ENCODE data around the gene ACOX3.

The ACOX3 gene

DNA sequence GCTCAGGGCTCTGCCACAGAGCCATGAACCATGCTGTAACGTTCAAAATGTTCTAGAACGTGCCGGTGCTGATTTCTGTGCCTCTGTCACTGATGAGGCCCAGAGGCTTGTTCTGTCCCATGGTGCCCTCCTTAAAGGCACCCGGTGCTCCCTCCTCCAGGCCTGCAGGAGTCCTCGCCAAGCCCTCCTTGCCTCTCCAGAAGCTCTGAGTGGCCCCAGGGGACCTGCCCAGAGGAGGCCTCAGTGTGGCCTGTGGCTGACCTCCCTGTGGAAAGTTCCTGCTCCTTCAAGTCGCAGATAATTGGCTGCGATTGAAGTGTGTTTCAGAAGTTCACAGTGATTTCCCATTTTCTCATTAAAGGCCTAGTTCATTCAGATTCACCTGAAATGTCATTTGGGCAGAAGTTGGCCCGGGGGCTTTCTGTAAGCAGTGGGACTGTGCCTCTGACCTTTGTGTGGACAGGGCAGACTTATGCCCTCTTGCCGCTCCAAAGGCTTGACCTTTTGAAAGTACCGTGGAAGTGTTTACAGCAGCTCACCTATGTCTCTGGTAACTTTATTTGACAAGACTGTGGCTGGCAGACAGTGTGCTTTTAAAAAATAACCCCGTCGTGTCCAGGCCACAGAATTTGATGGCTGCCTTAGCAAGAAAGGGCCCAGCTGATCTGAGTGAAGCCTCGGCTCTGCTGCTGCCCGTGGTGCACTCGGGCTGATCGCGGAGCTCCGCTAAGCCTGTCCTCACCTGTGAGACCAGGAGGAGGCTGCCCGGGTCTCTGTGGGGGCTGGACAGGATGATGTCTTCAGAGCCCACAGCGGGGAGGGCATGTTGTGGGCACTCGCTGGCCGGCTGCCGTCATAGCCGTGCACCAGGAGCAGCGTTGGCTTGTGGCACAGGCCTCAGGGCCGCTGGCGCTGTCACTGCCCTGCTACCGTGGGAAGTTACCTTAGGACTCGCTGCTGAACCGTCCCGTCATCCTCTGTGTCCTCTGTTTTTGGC lies 25.4 kb upstream of the ACOX3 start:
- no peak for DNase-seq

- DNase-seq = no peak
Observed at GRCh38 chr4:8464381-8464780, 23.9 kb upstream of the ACOX3 start.

DNA sequence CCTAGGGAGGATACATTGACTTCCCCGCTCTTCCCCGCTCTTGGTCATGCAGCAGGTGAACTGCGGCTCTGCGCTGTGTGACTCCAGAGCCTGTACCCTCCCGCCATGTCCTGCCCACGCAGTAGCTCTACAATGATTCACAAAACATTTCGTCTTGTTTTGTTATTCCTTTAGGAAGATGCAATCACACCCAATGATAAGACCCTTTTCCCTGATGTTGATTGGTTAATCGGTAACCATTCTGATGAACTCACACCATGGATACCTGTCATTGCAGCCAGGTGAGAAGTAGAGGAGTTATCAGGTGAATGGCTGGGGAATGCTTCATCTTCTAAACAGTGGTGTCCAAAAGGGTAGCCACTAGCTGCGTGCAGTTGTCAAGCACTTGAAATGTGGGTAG lies 23.3 kb upstream of the ACOX3 start:
- DNase-seq = no peak

DNA sequence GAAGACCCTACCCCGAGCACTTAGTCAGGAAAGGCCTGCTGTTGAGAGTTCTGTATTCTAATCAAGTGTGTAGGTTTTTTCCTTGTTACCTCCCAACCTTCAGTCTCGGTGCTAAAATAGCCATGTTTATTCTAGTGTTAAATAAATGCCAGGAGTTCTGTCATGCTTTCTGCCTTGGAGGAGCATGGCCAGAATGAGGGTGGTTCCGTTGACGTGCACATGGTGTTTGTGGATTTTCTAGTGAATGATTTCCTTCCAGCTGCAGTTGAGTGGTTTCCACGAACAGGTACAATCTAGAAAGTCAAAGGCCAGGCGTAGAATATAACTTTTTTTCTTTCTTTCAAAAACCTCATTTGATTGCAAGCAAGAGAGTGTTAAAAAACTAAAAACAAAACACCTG lies 21.1 kb upstream of the ACOX3 start:
- DNase-seq = no peak

DNA sequence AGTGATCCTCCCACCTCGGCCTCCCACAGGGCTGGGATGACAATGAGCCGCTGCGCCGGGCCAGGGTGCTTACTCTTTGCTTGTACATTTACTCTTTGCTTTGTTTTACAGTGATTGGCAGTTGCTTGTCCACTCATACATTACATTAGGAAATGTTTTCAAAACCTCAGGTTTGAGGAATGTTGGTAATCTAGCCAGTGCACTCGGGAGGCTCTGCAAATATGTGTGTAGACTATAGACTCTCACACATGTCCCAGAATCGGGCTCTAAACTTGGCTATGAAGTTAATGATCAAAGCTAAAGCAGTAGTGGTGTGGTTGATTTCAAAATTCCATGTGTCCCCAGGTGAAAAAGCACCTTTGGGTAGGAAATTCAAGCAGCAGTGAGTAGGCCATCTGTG lies 20.6 kb upstream of the ACOX3 start:
- DNase-seq = no peak

- no peak for DNase-seq
Observed at GRCh38 chr4:8459867-8460445, 19.4 kb upstream of the ACOX3 start.

DNA sequence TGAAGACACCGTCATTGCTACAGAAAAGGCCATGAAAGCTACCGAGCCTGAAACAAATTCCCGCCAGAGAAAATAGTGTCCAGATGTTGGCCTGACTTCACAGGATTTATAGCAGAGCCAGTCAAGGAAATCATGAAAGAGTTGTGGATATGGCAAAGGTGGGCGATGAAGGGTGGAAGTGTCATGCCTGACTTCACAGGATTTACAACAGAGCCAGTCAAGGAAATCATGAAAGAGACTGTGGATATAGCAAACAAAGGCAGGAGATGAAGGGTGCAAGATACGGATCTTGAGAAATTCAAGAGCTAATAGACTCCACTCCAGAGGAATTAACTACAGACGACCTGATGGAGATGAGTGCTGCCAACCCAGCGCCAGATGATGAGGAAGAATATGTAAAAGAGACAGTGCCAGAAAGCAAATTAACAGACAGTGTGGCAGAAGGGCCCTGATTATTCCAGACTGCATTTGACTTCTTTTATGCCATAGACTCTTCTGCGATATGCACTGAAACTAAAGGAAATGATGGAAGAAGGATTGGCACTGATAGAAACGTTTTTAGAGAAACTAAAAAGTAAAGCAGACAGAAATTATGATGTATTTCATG lies 17.2 kb upstream of the ACOX3 start:
- no peak for DNase-seq

DNA sequence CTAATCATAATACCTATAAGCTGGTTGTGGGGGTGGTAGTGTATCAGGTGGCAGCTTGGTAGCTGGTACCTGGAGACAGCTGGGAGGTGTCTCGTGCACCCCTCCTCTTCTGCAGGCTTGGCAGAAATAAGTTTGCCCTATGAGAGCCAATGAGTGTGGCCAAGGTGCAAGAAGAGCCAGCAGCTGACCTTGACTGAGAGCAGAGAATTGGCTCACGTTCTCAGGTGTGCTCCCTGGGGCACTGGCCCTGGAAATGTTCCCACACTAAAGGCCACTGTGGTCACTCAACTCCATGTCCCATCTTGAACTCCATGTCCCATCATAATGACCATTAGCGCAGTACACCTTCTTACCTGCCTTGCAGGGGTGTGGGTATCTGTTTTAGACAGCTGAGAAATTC lies 13.4 kb upstream of the ACOX3 start:
- DNase-seq = no peak

GRCh38 chr4:8451440-8452182 lies 11.1 kb upstream of the ACOX3 start:
- no peak for DNase-seq

DNA sequence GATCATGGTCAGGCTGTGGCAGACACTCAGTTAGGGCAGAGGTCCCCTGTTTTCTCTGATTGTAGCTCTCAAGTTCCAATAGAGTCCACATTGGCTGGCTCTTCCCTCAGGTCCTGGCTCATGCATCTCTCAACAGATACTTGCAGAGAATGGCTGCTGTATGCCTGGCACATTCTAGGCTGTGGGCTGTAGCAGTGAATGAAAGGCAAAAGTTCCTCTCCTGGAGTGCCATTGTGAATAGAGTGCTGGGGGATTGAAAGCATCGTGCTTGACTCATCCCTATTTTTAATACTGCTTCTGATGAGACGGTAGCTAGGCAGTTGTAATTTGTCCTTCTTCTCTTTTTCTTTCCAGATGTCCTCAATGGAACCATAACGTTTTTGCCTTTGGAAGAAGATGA lies 5.6 kb upstream of the ACOX3 start:
- DNase-seq = no peak

- no peak for DNase-seq
Observed at GRCh38 chr4:8443801-8444200, 3.3 kb upstream of the ACOX3 start.

GRCh38 chr4:8442596-8443358 lies 2.3 kb upstream of the ACOX3 start:
- DNase-seq = no peak

GRCh38 chr4:8441499-8442091 lies 1.1 kb upstream of the ACOX3 start:
- DNase-seq = no peak

GRCh38 chr4:8439914-8440491 lies 520 bp downstream of the ACOX3 start:
- DNase-seq = peak; percentile 21

DNA sequence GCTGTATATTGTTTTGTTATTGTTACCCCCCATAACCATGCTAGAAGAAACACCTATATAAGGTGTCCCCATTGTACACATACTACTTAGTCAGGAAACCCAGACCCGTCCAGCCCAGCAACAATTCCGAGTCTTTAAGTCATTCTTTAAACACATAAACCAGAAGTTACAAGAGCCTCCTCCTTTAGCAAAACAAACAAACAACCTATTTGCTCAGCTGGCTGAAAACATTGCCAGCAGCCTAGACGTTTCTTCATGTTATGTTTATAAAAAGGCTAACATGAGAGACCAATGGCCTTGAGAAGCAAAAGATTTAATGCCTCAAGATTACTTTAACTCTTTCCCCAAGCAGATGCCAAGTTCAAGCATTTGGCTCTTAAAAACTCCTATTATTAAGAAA lies 1.4 kb downstream of the ACOX3 start:
- DNase-seq = no peak

- DNase-seq = no peak
Observed at GRCh38 chr4:8438743-8439142, 1.8 kb downstream of the ACOX3 start.

GRCh38 chr4:8437281-8437680 lies 3.2 kb downstream of the ACOX3 start:
- no peak for DNase-seq

- no peak for DNase-seq
Observed at GRCh38 chr4:8435656-8436121, 4.8 kb downstream of the ACOX3 start.

- DNase-seq = no peak
Observed at GRCh38 chr4:8434251-8435073, 6.1 kb downstream of the ACOX3 start.

GRCh38 chr4:8433136-8433535 lies 7.4 kb downstream of the ACOX3 start:
- DNase-seq = no peak

DNA sequence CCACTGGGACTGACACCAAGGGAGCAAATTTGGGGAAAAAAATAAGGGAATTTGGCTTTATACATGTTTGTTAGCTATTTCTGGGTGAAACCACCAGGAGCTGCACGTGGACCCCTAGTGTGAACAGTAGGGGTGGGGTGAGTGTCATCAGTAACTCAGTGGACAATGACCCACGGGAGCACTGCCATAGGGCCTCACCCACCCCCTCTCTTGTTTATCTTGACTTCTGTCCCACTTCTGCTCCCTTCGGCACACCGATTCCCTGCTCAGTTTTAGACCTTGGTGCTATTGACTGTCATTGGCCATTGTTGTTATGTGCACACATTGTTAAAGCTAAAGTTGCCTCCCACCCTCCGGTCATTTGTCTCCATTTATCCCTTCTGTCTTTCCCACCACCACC lies 9.0 kb downstream of the ACOX3 start:
- DNase-seq = no peak

All from NCI-H69 (cell line).